GM23338 (cell line): ENCODE results near the gene SRMS.

Experiments used
- CREB1 ChIP-seq: fragments of 250-450 bp; sonication (Bioruptor Pico); IDR thresholded peaks from 2 replicates; pipeline ENCODE4 v1.5.0; 2020; ENCODE audit warnings: low read depth, mild to moderate bottlenecking, moderate library complexity
- CTCF ChIP-seq, 2 experiments: fragments of 200-600 bp in 1 of 2; sonication (generic) in 1 of 2; conservative IDR thresholded peaks; 2 replicates each; pipeline versions ENCODE4 v1.5.1 to v1.6.1; 2016 to 2017; ENCODE audit warnings: antibody characterized with exemption in 2 of 2, low read depth in 2 of 2, mild to moderate bottlenecking in 2 of 2, moderate library complexity in 1 of 2
- EZH2 ChIP-seq: fragments of 200-600 bp; sonication (generic); IDR thresholded peaks from one replicate; pipeline ENCODE4 v1.8.0; 2017; ENCODE audit warnings: antibody characterized with exemption, mild to moderate bottlenecking, low read depth; ENCODE audit not compliant: unreplicated experiment
- EZH2phosphoT487 ChIP-seq: fragments of 200-600 bp; sonication (generic); IDR thresholded peaks from one replicate; pipeline ENCODE4 v1.8.1; 2018; ENCODE audit warnings: antibody characterized with exemption; ENCODE audit not compliant: unreplicated experiment
- JUNB ChIP-seq: IDR thresholded peaks from one replicate; pipeline ENCODE4 v1.6.1; 2016; ENCODE audit warnings: antibody characterized with exemption; ENCODE audit not compliant: unreplicated experiment
- POLR2AphosphoS5 ChIP-seq: IDR thresholded peaks from 2 replicates; pipeline ENCODE4 v1.6.1; 2016; ENCODE audit warnings: antibody characterized with exemption, low read depth
- REST ChIP-seq: IDR thresholded peaks from one replicate; pipeline ENCODE4 v1.6.1; 2018; ENCODE audit warnings: antibody characterized with exemption; ENCODE audit not compliant: unreplicated experiment
- ZNF114 ChIP-seq: fragments of 250-450 bp; sonication (Bioruptor Pico); IDR thresholded peaks from 2 replicates; pipeline ENCODE4 v1.5.0; 2020; ENCODE audit warnings: mild to moderate bottlenecking, moderate library complexity

DNA sequence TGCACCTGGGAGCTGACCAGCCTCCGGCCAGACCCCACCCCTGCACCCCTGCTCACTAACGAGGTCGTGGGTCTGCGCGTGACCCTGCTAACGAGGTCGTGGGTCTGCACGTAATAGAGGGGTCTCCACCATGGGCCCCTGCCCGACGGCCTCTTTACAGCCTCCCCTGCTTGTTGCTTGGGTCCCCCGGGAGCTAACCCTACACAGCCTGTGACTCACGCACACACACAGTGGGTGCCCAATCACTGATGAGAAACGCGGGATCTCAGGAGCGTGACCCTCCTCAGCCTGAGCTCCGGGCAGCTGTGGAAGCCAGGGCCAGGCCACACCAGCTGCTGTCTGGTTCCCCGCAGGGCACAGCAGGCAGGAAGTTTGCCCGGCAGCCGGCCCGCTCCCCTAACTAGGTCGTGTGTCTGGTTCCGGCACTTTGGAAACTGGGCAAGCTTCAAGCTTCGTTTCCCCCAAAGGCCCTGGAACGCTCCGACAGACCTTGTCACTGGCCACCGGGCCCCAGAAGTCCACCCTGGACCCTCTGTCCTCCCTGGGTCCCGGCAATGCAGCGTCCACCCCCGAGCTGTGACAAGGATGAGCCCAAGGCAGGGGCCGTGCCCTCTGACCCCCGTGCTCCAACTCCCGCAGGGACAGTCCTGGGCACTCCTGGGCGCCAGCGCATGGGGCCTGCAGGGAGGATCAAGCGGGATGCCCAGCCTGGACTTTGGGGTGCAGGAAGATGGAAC lies 11.1 kb downstream of the SRMS start:
- TF ChIP-seq CTCF (conservative IDR thresholded peaks at IDR 0.05; ENCODE audit: low read depth in 2 of 2): no peak
- no peak for TF ChIP-seq ZNF114 (CRISPR knock-in tag)
- TF ChIP-seq CREB1: no peak
- TF ChIP-seq JUNB: no peak
- no peak for TF ChIP-seq EZH2
- no peak for TF ChIP-seq REST
- no peak for TF ChIP-seq EZH2phosphoT487
- no peak for TF ChIP-seq POLR2AphosphoS5
